PC-9 (cell line): ENCODE measurements around the gene MAP2K5. TPM values are rescaled to one million over a fixed set of nuclear protein-coding genes. Genes with fewer than 3 reads are reported as not detected.

Source experiments
- BruUV-seq: library from RNA; stranded (reverse); fragments of 400-500 nt; replicated peaks from 2 replicates; lab custom pipeline; 2021; lab: Mats Ljungman, UMichigan
- CTCF ChIA-PET: fragments of 300-600 bp; sonication (Branson Sonifier 250); formaldehyde crosslinking; loops from one replicate; lab custom pipeline; 2022; ENCODE audit warnings: antibody characterized with exemption; lab: Charles Lee
- POLR2A ChIA-PET: fragments of 300-600 bp; sonication (Branson Sonifier 250); formaldehyde crosslinking; loops from one replicate; lab custom pipeline; 2022; ENCODE audit warnings: antibody characterized with exemption; ENCODE audit not compliant: unreplicated experiment; lab: Charles Lee
- DNase-seq, 2 experiments: peaks; one replicate each; pipeline versions ENCODE4 v3.0.0 to v3.0.0-alpha.2; 2015 to 2022; ENCODE audit warnings: mixed read lengths in 1 of 2
- H2AFZ ChIP-seq: fragments of 200-600 bp; sonication (generic); 2 replicates; pipeline ENCODE4 v1.8.1; 2017; ENCODE audit warnings: antibody characterized with exemption
- H3F3A ChIP-seq: fragments of 200-600 bp; sonication (generic); 2 replicates; pipeline ENCODE4 v1.8.1; 2017; ENCODE audit warnings: antibody characterized with exemption, mild to moderate bottlenecking, low read depth; ENCODE audit not compliant: insufficient read depth
- H3K27ac ChIP-seq: fragments of 200-600 bp; sonication (generic); 2 replicates; pipeline ENCODE4 v1.6.1; 2016; ENCODE audit warnings: mixed run types
- H3K27me3 ChIP-seq: fragments of 200-600 bp; sonication (generic); 2 replicates; pipeline ENCODE4 v1.6.1; 2016; ENCODE audit warnings: low read depth, mixed run types; ENCODE audit not compliant: insufficient read depth
- H3K36me3 ChIP-seq: fragments of 200-600 bp; sonication (generic); 2 replicates; pipeline ENCODE4 v1.6.1; 2016; ENCODE audit warnings: low read depth, mixed run types
- H3K4me1 ChIP-seq: fragments of 200-600 bp; sonication (generic); replicated peaks from 2 replicates; pipeline ENCODE4 v1.6.1; 2016; ENCODE audit warnings: mixed run types; ENCODE audit not compliant: insufficient read depth
- H3K4me2 ChIP-seq: fragments of 200-600 bp; sonication (generic); 2 replicates; pipeline ENCODE4 v1.6.1; 2017; ENCODE audit warnings: mixed run types
- H3K4me3 ChIP-seq: fragments of 200-600 bp; sonication (generic); 2 replicates; pipeline ENCODE4 v1.6.1; 2016; ENCODE audit warnings: mixed run types
- H3K79me2 ChIP-seq: fragments of 200-600 bp; sonication (generic); 2 replicates; pipeline ENCODE4 v1.6.1; 2017; ENCODE audit warnings: low read depth, mixed run types
- H3K9me2 ChIP-seq: fragments of 200-600 bp; sonication (generic); 2 replicates; pipeline ENCODE4 v1.8.1; 2017; ENCODE audit warnings: mild to moderate bottlenecking; ENCODE audit not compliant: insufficient read depth
- H3K9me3 ChIP-seq: fragments of 200-600 bp; sonication (generic); 2 replicates; pipeline ENCODE4 v1.8.1; 2016; ENCODE audit warnings: low read depth; ENCODE audit not compliant: insufficient read depth
- H4K20me1 ChIP-seq: fragments of 200-600 bp; sonication (generic); 2 replicates; pipeline ENCODE4 v1.8.1; 2017; ENCODE audit not compliant: insufficient read depth
- CTCF ChIP-seq: fragments of 200-600 bp; sonication (generic); conservative IDR thresholded peaks from 2 replicates; pipeline ENCODE4 v1.6.1; 2017; ENCODE audit warnings: mixed run types, antibody characterized with exemption, mild to moderate bottlenecking, moderate library complexity
- EZH2 ChIP-seq: fragments of 200-600 bp; sonication (generic); IDR thresholded peaks from 2 replicates; pipeline ENCODE4 v1.8.0; 2017; ENCODE audit warnings: antibody characterized with exemption, low read depth
- intact Hi-C: fragments of 100-400 bp; cut with micrococcal nuclease; formaldehyde crosslinking; loops from one replicate; pipeline ENCODE4 v1.10.0; 2022; ENCODE audit not compliant: unreplicated experiment
- total RNA-seq: library from RNA; stranded (reverse); gene quantifications from 2 replicates; pipeline ENCODE4 v1.2.3, GENCODE V29; 2021

The MAP2K5 gene
- total RNA-seq, 1 experiment from 2014 or later, result 26.9 TPM

GRCh38 chr15:67505675-67506572 lies 36.6 kb upstream of the MAP2K5 start:
- H4K20me1 ChIP-seq, result no peaks in the 10 kb centered on the region
- no peak overlapping the region for H3K4me3 ChIP-seq
- ChIA-PET CTCF (no interaction called here), POLR2A (no interaction called here)
- no peaks in the 10 kb centered on the region for H3K27me3 ChIP-seq
- H3F3A ChIP-seq, result no peaks in the 10 kb centered on the region
- H3K4me2 ChIP-seq, result no peak overlapping the region
- H2AFZ ChIP-seq, result no peak overlapping the region
- H3K9me2 ChIP-seq, result no peaks in the 10 kb centered on the region; the same call in 1 of the 2 replicates
- TF ChIP-seq CTCF (no peak), EZH2 (no peak)
- no peaks in the 10 kb centered on the region for H3K36me3 ChIP-seq
- H3K27ac ChIP-seq, result no peak overlapping the region
- no peaks in the 10 kb centered on the region for H3K4me1 ChIP-seq
- BruUV-seq, result no TSS peak
- H3K79me2 ChIP-seq, result no peaks in the 10 kb centered on the region
- DNase-seq, result no peak
- H3K9me3 ChIP-seq, result no peaks in the 10 kb centered on the region
- intact Hi-C loops, result no loop called here

- CTCF ChIA-PET, result interaction anchor here (0.5 kb wide), 1 partner anchor 304 kb away, joined by 8 read pairs; no protein-coding TSS in a partner anchor
- no peak overlapping the region for H3K4me3 ChIP-seq
- TF ChIP-seq CTCF (no peak), EZH2 (no peak)
- intact Hi-C loops, result no loop called here
- no peaks in the 10 kb centered on the region for H3K4me1 ChIP-seq
- H3K27me3 ChIP-seq, result no peaks in the 10 kb centered on the region
- H3K36me3 ChIP-seq, result no peaks in the 10 kb centered on the region
- no TSS peak for BruUV-seq
- H3K4me2 ChIP-seq, result no peak overlapping the region
- no peaks in the 10 kb centered on the region; the same call in 1 of the 2 replicates for H3K9me2 ChIP-seq
- H3K27ac ChIP-seq, result no peak overlapping the region
- no peak overlapping the region for H2AFZ ChIP-seq
- no peaks in the 10 kb centered on the region for H3F3A ChIP-seq
- DNase-seq, result no peak
- H4K20me1 ChIP-seq, result no peaks in the 10 kb centered on the region
- H3K79me2 ChIP-seq, result no peaks in the 10 kb centered on the region
- no peaks in the 10 kb centered on the region for H3K9me3 ChIP-seq
- POLR2A ChIA-PET, result interaction anchor here (0.5 kb wide), 1 partner anchor 54 kb away, joined by 3 read pairs; no protein-coding TSS in a partner anchor
Observed at GRCh38 chr15:67506775-67507747, 35.4 kb upstream of the MAP2K5 start.

GRCh38 chr15:67508407-67508806 lies 34.1 kb upstream of the MAP2K5 start:
- no peaks in the 10 kb centered on the region for H3K4me1 ChIP-seq
- no peaks in the 10 kb centered on the region; the same call in 1 of the 2 replicates for H3K9me2 ChIP-seq
- H4K20me1 ChIP-seq, result no peaks in the 10 kb centered on the region
- H3F3A ChIP-seq, result no peaks in the 10 kb centered on the region
- no peaks in the 10 kb centered on the region for H3K36me3 ChIP-seq
- ChIA-PET POLR2A (interaction anchor here (0.6 kb wide), 1 partner anchor 12 kb away, joined by 3 read pairs; the partner anchor contains the start of gene C15orf61), CTCF (interaction anchor here (0.6 kb wide), 1 partner anchor 738 kb away, joined by 5 read pairs; no protein-coding TSS in a partner anchor)
- TF ChIP-seq EZH2 (no peak), CTCF (no peak)
- H2AFZ ChIP-seq, result no peak overlapping the region
- H3K79me2 ChIP-seq, result no peaks in the 10 kb centered on the region
- intact Hi-C loops, result no loop called here
- no peaks in the 10 kb centered on the region for H3K9me3 ChIP-seq
- no peak overlapping the region for H3K27ac ChIP-seq
- H3K27me3 ChIP-seq, result no peaks in the 10 kb centered on the region
- no TSS peak for BruUV-seq
- no peak overlapping the region for H3K4me3 ChIP-seq
- no peak overlapping the region for H3K4me2 ChIP-seq
- DNase-seq, result no peak
